C4-2B (cell line): ENCODE results near the gene RIN3.
"Not testable (repeated sequence)": the region's sequence is repeated elsewhere in the genome, so short reads cannot be mapped to it uniquely, and the experiment has no call there.

Source experiments
- CTCF ChIP-seq: fragments of 450-650 bp; conservative IDR thresholded peaks from 2 replicates; pipeline ENCODE4 v1.5.1; 2017; ENCODE audit warnings: mild to moderate bottlenecking
- ZFX ChIP-seq: fragments of 450-650 bp; IDR thresholded peaks from 2 replicates; pipeline ENCODE4 v1.6.1; 2017

- TF ChIP-seq CTCF, ZFX: not testable (repeated sequence)
These were observed 126.0 kb downstream of the RIN3 start for GRCh38 chr14:92639472-92640117.
